Peyer's patch (tissue), 4 donors: ENCODE measurements around the gene AIG1. TPM values are rescaled to one million over a fixed set of nuclear protein-coding genes. Genes with fewer than 3 reads are reported as not detected.

ENCODE experiments used
- DNase-seq, 3 donors: peaks; one replicate each; pipeline ENCODE4 v3.0.0-alpha.2; 2017 to 2019
- H3K27ac ChIP-seq, 4 donors: fragments of 200-600 bp; sonication (generic); one replicate each; pipeline ENCODE4 v1.5.1; 2016 to 2019
- H3K27me3 ChIP-seq, 2 donors: fragments of 200-600 bp; sonication (generic); one replicate each; pipeline ENCODE4 v1.5.1; 2019
- H3K36me3 ChIP-seq, 3 donors: fragments of 200-600 bp; sonication (generic); one replicate each; pipeline ENCODE4 v1.5.1; 2016 to 2019
- H3K4me1 ChIP-seq, 4 donors: fragments of 200-600 bp; sonication (generic); one replicate each; pipeline ENCODE4 v1.5.1; 2016 to 2019
- H3K4me3 ChIP-seq, 4 donors: fragments of 200-600 bp; sonication (generic); 1 replicate in 3 of 4; 2 replicates in 1 of 4; pipeline ENCODE4 v1.5.1; 2016 to 2019; ENCODE audit warnings: mild to moderate bottlenecking in 1 of 4
- H3K9me3 ChIP-seq, 4 donors: fragments of 200-600 bp; sonication (generic); one replicate each; pipeline ENCODE4 v1.5.1; 2016 to 2019; ENCODE audit warnings: mild to moderate bottlenecking in 1 of 4
- CTCF ChIP-seq, 6 experiments: fragments of 450-650 bp in 4 of 6; fragments of 200-600 bp in 2 of 6; sonication (generic) in 1 of 6; IDR thresholded peaks; one replicate each; pipeline ENCODE4 v1.5.1; 2017 to 2019; ENCODE audit warnings: antibody characterized with exemption in 6 of 6, mild to moderate bottlenecking in 3 of 6, moderate library complexity in 1 of 6
- POLR2A ChIP-seq, 2 donors: fragments of 450-650 bp; IDR thresholded peaks; one replicate each; pipeline ENCODE4 v1.5.1; 2017; ENCODE audit warnings: antibody characterized with exemption in 2 of 2, mild to moderate bottlenecking in 2 of 2, moderate library complexity in 2 of 2
- total RNA-seq, 4 donors: library from RNA; depleted of rRNA; stranded (reverse); fragments of >200 nt; gene quantifications; one replicate each; pipeline ENCODE4 v1.1.0, GENCODE V29; 2016

The AIG1 gene
- total RNA-seq, 4 donors from 2014 or later: 9.1 to 133 (median 84.9) TPM

- no peak for DNase-seq
- Histone ChIP-seq H3K4me3 (no peak overlapping the region), H3K9me3 (no peaks in the 10 kb centered on the region), H3K36me3 (no peaks in the 10 kb centered on the region), H3K27ac (no peak overlapping the region), H3K27me3 (no peaks in the 10 kb centered on the region), H3K4me1 (no peaks in the 10 kb centered on the region)
- TF ChIP-seq CTCF (IDR thresholded peaks at IDR 0.05): no peak
- TF ChIP-seq POLR2A (IDR thresholded peaks at IDR 0.05): no peak
Observed at GRCh38 chr6:143290206-143290605, 229.5 kb downstream of the AIG1 start.

- H3K9me3 ChIP-seq: no peaks in the 10 kb centered on the region
- H3K27me3 ChIP-seq: no peaks in the 10 kb centered on the region
- H3K4me1 ChIP-seq: no peaks in the 10 kb centered on the region
- DNase-seq: no peak
- no peaks in the 10 kb centered on the region for H3K36me3 ChIP-seq
- no peak overlapping the region for H3K27ac ChIP-seq
- H3K4me3 ChIP-seq: no peak overlapping the region
- TF ChIP-seq POLR2A (IDR thresholded peaks at IDR 0.05) (no peak), CTCF (IDR thresholded peaks at IDR 0.05) (no peak)
Observed at GRCh38 chr6:143293523-143293922, 232.8 kb downstream of the AIG1 start.

GRCh38 chr6:143294265-143294860 lies 233.7 kb downstream of the AIG1 start:
- DNase-seq: no peak
- no peaks in the 10 kb centered on the region for H3K27me3 ChIP-seq

GRCh38 chr6:143295932-143296331 lies 235.2 kb downstream of the AIG1 start:
- H3K9me3 ChIP-seq: no peaks in the 10 kb centered on the region
- TF ChIP-seq CTCF (IDR thresholded peaks at IDR 0.05): no peak
- H3K4me1 ChIP-seq: no peaks in the 10 kb centered on the region
- H3K27ac ChIP-seq: no peak overlapping the region
- H3K4me3 ChIP-seq: no peak overlapping the region
- DNase-seq: no peak
- H3K27me3 ChIP-seq: no peaks in the 10 kb centered on the region
- no peaks in the 10 kb centered on the region for H3K36me3 ChIP-seq

More at GRCh38 chr6:143294265-143294860, 233.7 kb downstream of the AIG1 start:
- no peaks in the 10 kb centered on the region for H3K4me1 ChIP-seq
- H3K36me3 ChIP-seq: no peaks in the 10 kb centered on the region
- no peak overlapping the region for H3K4me3 ChIP-seq
- H3K27ac ChIP-seq: no peak overlapping the region
- no peaks in the 10 kb centered on the region for H3K9me3 ChIP-seq
- TF ChIP-seq CTCF (IDR thresholded peaks at IDR 0.05) (no peak), POLR2A (IDR thresholded peaks at IDR 0.05) (no peak)

- H3K9me3 ChIP-seq: no peaks in the 10 kb centered on the region
- H3K4me3 ChIP-seq: no peak overlapping the region
- H3K27ac ChIP-seq: no peak overlapping the region
- no peak for TF ChIP-seq POLR2A (IDR thresholded peaks at IDR 0.05)
- no peak for TF ChIP-seq CTCF (IDR thresholded peaks at IDR 0.05)
- no peak for DNase-seq
- H3K27me3 ChIP-seq: no peaks in the 10 kb centered on the region
- no peaks in the 10 kb centered on the region for H3K36me3 ChIP-seq
- no peaks in the 10 kb centered on the region for H3K4me1 ChIP-seq
Observed at GRCh38 chr6:143298071-143298470, 237.4 kb downstream of the AIG1 start.
